Measurements from ENCODE around the gene FAAP20. TPM values are rescaled to one million over a fixed set of nuclear protein-coding genes. Genes with fewer than 3 reads are reported as not detected.

The FAAP20 gene, protein sequence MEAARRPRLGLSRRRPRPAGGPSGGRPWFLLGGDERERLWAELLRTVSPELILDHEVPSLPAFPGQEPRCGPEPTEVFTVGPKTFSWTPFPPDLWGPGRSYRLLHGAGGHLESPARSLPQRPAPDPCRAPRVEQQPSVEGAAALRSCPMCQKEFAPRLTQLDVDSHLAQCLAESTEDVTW
- total RNA-seq, result 24.8 TPM

DNA sequence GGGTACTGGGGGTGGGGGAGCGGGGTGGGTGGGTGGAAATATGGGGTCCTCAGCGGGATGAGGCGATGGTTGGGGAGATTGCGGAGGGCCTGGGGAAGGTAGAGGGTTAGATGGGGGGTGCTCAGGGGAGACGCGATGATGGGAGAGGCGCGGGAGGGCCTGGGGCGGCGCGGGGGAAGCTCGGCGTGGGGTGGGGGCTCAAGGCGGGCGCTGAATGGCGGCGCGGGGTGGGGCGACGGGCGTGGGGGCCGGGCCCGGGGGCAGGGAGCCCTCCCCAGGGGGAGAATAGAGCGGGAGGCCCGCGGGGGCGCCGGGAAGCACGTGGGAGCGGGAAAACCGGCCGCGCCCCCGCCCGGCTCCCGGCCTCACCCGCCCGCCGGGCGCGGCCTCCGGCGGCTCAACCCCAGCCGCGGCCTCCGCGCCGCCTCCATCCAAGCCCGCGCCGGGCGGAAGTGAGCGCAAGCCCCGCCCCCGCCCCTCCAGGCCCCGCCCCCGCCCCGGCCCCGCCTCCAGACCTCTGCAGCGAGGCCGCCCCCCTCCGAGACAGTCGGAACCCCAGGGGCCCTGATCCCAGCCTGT lies at the start of gene FAAP20:
Gene FAAP20, minus strand, starts transcription at position 454 of the 579 bp plus-strand sequence. Its CDS starts 23 bp downstream, at position 431.
- peak in 1 of 3 donors; percentile 65 for DNase-seq (ENCODE audit: low read depth in 2 of 3, low spot score in 2 of 3)

DNA sequence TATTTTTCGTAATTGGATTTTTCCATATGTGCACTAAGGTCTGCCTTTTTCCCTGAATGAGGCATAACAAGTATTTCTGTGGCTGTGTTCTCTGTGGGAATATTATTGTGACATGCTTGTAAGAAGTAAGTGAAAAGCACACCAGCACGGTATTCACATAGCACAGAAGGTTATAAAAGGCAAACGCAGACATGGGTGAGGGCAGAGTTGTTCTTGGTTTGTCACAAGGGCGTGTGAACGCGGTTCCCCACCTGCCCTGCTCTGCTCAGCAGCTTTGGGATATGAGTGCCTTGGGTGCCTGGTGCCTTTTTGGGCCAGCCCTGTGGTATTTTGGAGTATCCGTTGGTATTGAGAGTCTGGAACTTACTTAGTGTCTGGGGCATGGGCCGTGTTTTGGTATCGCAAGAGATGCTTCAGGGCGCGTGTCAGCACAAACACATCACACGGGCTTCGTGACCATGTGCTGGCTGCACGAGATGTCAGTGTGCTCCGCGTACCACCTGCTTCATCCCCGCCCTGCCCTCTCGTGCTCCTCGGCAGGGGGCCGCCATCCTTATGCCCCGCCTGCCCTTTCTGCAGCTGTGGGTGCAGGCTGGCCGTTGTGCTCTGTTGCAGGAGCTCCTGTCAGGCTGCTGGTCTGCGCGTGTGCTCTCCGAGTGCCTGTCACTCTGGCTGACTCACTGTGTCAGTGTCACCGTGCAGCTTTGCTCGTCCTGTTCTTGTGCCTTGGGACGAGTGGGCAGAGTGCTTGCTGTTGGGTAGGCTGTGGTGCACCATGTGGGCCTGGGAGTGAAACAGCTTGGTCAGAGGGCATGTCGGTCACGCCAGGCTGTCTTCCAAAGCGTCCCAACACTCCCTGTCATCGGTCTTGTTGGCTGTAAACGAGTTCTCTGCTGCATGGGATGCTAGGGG lies 48.5 kb upstream of the FAAP20 start:
- no peak for DNase-seq (ENCODE audit: low read depth in 2 of 3, low spot score in 2 of 3)

DNA sequence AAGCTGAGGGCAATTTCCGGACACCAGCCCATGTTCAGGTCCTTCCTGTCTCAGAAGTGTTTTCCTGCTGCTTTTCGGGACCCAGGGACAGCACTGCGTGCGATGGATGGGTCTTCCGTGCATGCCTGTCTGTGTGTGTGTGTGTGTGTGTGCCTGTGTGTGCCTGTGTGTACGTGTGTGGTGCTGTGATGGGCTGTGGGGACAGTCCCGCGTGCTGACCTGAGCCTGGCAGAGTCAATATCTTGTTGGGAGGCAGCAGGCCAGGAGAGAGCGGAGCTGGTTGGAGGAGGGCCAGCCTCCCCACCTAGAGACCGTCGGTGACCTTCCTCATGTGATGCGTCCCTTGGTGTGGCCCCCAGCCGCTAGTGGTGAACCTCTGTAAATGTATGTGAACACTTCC lies 47.2 kb upstream of the FAAP20 start:
- no peak for DNase-seq (ENCODE audit: low read depth in 2 of 3, low spot score in 2 of 3)

DNA sequence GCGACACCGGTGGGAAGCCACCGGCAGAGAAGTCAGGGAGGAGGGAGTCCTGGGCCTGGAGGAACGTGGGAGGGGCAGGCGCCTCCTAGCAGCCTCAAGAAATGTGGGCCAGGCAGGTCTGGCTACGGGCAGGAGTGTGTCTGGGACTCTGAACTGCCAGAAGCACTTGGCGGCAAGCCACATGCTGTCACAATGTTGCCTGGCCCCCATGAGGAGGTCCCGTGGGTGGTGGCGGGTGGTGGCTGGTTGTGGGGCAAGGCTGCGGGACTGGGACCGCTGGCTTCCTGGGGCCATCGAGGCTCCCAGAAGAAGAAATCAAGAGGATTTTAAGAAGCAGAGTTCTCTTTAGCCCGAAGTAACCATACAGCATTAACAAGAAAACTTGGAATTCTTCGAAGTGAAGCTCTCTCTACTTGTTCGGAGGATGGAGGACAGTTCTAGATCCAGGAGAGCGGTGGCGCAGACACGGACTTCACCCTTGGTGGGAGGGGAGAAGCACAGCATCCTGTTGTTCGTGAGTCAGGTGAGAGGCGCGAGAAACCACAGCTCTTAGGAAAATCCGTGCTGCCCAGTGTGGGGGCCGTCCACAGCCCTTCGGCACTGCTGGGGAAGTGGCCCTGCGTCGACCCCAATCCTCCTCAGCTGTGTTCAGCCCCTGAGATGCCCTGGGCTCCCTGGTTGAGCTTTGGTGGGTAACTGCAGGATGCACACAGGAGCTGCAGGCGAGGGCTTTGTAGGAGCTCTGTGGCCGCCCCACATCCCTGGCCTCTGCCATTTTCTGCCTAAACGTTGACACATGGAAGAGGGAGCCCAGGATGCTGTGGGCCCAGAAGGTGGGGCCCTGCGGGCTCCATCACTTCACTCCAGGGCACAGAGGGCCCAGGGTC lies 45.9 kb upstream of the FAAP20 start:
- DNase-seq (ENCODE audit: low read depth in 2 of 3, low spot score in 2 of 3), result peak in 1 of 3 donors; percentile 72

DNA sequence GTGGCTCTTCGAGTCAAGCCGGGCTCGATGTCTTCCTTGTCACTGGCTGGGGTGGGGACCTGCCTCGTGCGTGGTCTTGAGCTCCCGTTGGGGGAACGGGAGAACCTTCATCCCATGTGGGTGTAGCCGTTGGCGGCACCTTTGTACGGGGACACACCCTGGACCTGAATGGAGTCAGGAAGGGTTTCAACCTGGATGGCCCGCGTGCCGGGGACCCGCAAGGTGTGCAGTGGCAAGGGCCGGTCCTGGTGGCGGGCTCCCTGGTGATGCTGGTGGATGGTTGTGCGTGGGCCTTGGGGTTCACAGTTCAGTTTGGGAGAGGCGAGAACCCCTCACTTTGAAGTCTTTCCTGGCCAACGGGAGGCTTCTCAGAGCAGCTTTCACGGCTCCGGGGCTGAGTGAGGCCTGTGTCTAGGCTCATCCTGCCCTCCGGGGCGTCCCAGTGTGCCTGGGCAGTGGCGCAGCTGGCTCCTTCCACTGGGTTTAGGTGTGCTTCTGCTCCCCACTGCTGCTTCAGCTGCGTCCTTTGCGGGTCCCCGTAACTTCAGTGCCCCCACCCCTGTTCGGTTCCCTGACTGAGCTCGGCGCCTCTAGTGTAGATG lies 44.9 kb upstream of the FAAP20 start:
- no peak for DNase-seq (ENCODE audit: low read depth in 2 of 3, low spot score in 2 of 3)

DNA sequence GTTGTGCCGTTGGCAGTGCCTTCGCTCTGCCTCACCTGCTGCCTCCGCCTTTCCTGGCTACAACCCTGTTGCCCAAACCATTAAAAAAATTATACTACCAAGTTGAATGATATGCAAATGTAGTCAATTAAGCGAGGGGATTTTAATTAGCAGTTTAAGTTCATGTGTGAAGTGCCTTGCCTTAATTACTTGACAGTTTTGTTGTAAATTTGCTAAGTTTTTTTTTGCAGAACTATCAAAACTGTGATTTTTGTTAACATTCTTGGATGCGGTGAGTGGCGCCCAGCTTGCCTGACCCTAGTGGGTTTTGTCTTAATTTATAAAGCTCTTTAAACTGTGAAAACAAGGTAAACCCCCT lies 44.4 kb upstream of the FAAP20 start:
- no peak for DNase-seq (ENCODE audit: low read depth in 2 of 3, low spot score in 2 of 3)

DNA sequence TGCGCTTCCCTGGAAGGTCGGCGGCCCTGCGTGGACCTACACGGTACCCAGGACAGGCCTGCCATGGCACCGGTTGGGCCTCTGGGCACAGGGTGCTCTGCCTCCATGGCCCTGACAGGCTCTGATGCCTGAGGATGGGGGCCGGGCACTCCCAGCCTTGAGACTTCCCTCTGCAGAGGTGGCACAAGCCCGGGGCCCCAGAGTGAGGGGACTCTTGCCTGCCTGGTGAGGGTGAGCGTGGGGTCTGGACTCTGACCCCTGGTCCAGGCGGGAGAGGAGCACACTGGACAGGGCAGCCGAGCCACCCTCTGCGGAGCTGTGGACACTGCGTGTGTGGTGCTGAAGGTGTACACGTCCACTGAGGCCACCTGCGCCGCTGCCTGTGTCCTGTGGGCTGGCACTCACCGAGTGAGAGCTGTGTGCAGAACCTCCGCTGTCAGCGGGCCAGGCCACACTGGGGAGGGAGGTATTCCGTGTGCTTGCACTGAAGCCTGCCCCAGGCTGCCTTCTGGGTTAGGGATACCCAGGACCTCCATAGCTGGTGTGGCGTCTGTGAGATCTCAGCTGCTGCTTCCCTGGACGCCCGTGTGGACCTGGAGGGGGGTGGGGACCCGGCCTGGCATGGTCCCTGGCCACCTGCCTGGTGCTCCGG lies 43.9 kb upstream of the FAAP20 start:
- no peak for DNase-seq (ENCODE audit: low read depth in 2 of 3, low spot score in 2 of 3)

DNA sequence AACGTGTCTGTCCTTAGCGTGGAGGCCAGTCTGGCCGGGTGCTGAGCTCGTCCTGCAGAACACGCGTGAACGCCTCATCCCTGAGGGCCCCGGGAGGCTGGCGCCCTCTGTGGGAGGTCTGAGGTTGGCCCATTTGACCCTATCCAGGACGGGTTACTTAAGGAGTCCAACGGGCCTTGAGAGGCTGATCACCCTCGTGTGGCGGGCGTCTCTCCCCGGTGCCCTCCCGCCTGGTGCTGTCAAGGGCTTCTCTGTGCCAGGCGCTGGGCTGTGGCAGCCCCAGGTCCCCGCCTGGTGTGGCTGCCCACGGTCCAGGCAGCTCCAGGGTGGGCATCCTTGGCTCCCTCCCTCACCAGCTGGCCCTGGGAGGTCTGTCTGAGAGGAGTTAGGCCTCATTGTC lies 43.2 kb upstream of the FAAP20 start:
- DNase-seq (ENCODE audit: low read depth in 2 of 3, low spot score in 2 of 3), result no peak

DNA sequence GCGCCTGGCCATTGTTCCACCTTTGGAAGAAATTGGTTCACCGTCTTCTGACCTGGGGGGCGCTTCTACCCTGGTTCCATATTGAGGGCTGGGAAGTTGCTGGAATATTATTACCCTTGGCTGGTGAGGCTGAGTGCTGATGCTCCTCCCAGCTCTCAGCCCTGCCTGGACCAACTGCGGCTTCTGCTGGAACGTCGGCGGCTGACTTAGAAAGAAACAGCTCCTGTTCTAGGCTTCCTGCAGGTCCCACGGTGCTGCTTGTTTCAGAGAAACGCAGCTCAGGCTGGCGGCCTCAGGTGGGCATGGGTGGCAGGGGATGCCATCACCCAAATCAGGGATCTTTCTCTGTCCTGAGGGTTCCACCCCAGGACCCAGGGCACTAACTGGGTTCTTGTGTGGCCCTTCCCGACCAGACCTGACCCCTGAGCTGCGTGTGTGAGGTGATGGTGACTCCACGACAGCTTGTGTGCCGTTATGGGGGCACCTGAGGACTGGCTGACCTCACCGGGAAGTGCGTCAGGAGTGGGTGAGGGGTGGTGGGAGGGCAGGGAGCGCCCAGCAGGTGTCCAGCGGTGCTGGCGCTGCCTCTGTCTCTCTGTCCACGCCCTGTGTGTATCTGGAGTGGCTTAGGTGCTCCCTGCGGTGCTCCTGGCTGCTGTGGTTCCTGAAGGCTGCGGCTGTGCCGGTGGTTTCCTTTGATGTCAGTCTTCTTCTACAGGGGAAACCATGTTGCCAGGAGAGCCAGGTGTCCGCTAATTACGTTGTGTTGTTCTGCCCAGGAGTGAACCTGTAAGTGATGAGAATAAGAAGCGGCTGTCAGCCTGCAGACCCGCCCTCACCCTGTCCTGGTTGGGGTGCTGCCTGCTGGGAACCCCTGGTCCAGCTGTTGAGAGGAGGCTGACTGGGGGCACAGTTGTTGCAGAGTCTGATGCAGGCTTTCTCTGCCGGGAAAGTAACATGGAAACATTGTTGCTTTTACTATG lies 42.4 kb upstream of the FAAP20 start:
- no peak for DNase-seq (ENCODE audit: low read depth in 2 of 3, low spot score in 2 of 3)

DNA sequence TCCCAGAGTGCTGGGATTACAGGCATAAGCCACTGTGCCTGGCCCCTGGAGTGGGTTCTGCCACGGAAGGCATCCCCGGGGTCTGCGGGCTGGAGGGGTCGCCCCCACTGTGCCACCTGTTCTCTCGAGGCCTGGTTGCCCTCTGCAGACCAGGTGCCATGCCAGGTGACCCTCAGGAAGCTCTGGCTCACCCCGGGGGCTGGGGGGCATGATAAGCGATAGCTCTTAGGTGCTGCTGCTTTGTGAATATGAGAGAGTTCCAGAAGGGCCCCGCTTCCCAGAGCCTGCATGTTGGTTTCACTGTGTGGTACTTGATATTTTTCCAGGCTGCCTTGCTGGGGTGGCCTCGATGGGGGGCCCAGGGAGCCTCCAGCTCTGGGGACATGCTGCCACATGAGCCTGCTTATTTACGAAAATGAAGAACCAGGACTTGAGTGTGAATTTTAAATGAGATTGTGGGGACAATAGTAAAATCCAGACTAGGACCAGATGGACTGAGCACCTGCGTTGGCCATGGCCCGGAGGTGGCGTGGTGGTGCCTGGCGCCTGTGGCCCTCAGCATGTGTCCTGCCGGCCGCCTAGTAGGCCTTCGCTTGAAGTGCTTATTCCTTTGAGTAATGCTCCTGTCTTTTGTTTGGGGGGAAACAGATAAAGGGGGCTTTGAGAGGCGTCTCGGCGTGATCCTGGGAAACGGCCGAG lies 40.9 kb upstream of the FAAP20 start:
- no peak for DNase-seq (ENCODE audit: low read depth in 2 of 3, low spot score in 2 of 3)

DNA sequence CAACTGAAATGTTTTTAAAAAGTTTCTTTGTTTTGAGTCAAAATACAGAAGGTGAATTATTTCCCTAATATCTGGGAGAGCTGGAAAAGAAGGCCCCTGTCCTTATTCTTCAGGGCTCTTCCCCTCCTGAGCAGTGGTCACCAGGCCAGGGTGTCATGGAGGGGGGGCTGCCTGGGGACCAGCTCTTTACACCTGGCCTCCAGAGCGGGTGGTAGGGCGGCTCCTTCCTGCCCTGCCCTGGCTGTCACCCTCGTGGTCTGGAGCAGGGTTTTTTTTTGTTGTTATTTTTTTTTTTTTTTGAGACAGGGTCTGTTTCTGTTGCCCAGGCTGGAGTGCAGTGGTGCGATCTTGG lies 40.2 kb upstream of the FAAP20 start:
- DNase-seq (ENCODE audit: low read depth in 2 of 3, low spot score in 2 of 3), result no peak

DNA sequence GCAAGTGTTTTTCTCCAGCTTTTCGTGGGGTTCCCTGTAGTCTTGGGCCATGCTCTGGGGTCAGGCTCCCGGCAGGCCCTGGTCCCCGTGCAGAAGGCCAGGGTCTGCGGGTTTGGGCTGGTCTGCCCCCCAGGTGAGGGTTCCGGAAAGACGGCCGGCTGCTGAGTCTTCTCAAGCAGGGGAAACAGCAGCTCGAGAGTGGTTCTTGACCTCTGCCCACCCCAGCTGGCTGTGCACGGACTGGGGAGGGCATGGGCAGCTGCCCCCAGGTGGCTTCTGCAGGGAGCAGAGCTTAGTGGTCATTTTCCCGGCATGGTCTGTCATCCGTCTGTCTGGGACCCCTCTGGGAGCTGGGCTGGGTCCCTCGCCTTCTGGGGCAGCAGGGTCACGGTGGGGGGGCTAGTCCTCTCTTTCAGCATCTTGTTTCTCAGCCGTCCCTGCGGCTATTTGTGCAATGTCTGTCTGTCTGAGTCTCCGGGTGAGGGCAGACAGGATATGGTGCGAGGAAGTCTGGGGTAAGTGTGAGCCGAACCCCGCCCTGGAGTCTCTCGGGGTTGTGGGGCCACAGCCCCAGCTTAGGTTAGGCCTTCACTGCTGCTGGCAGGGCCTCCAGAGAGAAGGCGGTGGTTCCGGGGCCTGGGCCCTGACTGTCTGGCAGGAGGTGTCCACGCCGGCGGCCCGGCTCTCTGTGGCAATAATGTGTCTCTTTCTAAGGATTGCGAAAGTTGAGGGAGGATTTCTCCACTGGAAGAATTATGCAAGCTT lies 39.6 kb upstream of the FAAP20 start:
- DNase-seq (ENCODE audit: low read depth in 2 of 3, low spot score in 2 of 3), result peak in 2 of 3 donors; percentile 68 to 76

DNA sequence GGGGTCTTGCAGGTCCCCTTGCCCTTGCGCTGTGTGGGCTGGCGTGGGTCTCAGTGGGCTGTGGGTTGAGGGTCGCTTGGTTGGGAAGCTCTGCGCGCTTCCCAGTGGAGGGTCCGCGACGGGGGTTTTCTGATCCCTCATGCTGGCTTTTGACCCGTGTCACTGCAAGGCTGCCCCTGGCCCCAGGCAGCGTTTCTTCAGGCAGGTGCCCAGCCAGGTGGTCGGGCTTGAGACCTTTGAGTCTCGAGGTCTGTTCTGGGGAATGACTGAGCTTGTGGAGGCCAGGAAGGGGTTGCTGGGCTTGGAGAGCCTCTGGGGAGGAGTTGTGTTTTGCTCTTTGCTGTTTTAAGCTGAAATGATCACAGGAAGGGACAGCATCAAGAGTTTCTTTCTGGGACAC lies 38.9 kb upstream of the FAAP20 start:
- no peak for DNase-seq (ENCODE audit: low read depth in 2 of 3, low spot score in 2 of 3)

DNA sequence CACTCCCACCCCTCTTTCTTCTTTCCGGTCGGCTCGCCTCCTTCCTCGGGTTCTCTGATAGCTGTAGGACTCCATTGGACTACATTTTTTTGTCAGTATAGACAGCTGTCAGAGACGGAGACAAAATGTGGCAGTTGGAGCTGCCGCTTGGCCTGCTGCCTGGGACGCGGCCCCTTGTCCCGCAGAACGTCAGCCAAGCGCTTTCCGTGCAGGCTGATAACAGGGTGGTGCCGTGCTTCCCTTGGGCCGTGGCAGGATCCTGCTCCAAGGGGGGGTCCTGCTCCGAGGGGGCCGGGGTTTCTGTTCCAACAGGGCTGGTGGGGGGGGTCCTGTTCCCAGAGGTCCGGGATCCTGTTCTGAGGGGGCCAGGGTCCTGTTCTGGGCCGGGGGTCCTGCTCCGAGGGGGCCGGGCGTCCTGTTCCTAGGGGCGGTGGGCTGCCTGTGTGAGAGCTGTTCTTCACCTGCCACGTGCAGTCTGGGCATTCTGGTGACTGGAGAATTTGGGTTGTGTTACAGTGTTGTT lies 38.4 kb upstream of the FAAP20 start:
- no peak for DNase-seq (ENCODE audit: low read depth in 2 of 3, low spot score in 2 of 3)

DNA sequence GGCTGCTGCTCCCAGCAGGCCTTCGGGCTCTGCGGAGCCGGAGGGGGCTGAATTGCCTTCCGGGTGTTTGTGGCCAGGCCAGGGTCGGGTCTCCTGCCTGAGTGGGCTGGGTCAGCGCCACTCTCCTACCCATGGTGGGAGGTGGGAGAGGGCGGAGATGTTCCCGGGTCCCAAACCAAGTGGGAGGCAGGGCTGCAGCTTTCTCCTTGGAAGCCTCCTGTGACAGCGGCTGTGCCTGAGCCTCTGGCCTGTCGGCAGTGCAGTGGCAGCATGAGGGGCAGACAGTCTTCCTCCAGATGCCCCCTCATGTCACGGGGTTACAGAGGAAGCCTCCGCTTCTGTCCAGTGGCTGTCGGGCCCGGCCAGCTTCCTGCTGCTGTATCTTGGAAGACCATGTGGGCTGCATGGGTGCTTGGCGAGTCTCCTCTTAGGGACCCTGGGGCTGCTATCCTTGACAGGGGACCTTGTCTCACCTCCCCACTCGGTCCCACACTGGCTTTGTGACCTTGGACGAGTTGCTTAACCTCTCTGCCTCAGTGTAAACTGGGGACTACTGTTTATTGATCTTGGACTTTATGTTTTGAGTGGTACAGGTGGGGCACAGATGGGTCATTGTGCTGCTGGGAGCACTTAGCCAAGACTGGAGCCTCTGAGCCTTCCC lies 37.8 kb upstream of the FAAP20 start:
- DNase-seq (ENCODE audit: low read depth in 2 of 3, low spot score in 2 of 3), result no peak

DNA sequence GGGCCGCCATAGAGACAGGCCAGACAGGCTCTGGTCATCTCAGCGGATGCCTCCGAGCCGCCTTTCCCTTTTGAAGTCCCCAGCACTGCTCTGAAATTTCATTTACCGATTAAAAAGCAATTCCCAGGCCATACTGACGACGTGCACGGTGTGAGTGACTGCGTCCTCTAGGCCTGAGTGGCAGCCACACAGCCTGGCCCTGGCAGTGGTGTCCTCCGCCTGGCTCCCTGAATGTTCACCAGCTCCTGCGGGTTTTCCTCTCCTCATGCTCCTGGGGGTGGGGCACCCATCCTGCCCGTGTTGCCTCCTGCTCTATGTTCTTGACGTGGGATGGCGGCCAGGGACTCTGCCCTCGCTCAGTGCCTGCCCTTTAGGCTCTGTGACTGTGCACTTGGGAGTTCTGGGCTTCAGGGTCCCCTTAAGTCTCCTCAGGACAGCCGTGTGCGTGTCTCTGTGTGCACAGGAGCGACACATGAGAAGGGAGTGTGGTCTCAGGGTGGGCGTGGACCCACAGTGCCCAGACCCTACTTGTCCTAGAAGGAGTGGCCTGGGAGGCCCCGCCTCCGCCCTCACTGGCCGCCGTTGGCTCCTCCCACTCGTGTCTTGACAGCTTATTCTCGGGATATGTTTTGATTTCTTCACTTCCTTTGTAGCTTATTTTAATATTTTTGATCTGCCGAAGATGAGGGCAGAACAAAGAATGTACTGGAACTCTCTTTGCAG lies 37.1 kb upstream of the FAAP20 start:
- no peak for DNase-seq (ENCODE audit: low read depth in 2 of 3, low spot score in 2 of 3)
